HepG2 (cell line): Measurements from ENCODE around the gene AKAIN1. TPM values are rescaled to one million over a fixed set of nuclear protein-coding genes. Genes with fewer than 3 reads are reported as not detected.
A peak's percentile ranks its signal among the peaks of the same experiment; 100 is the strongest.

Source experiments
- ARID4A ChIP-seq: sonication (generic); formaldehyde crosslinking; IDR thresholded peaks from 2 replicates; pipeline ENCODE4 v1.5.0; 2020; ENCODE audit warnings: mild to moderate bottlenecking, missing genetic modification reagents, borderline replicate concordance
- BCL6 ChIP-seq: IDR thresholded peaks from 2 replicates; pipeline ENCODE4 v1.6.1; 2016; ENCODE audit warnings: missing genetic modification reagents, missing compliant biosample characterization
- ELF3 ChIP-seq: IDR thresholded peaks from 2 replicates; pipeline ENCODE4 v1.6.1; 2016; ENCODE audit warnings: missing genetic modification reagents, missing compliant biosample characterization
- HMGXB4 ChIP-seq, 2 experiments: sonication (generic) in 1 of 2; formaldehyde crosslinking in 1 of 2; IDR thresholded peaks; 2 replicates each; pipeline versions ENCODE4 v1.4.0 to v1.6.1; 2018 to 2020; ENCODE audit warnings: missing genetic modification reagents in 2 of 2, borderline replicate concordance in 1 of 2, low read depth in 1 of 2, mild to moderate bottlenecking in 1 of 2, missing biosample characterization in 1 of 2
- RXRB ChIP-seq: IDR thresholded peaks from 2 replicates; pipeline ENCODE4 v1.6.1; 2016; ENCODE audit warnings: borderline replicate concordance, missing genetic modification reagents, missing compliant biosample characterization
- TBP ChIP-seq: sonication (generic); formaldehyde crosslinking; IDR thresholded peaks from 2 replicates; pipeline ENCODE4 v1.5.0; 2020; ENCODE audit warnings: missing genetic modification reagents
- ZMAT5 ChIP-seq: sonication (generic); formaldehyde crosslinking; IDR thresholded peaks from 2 replicates; pipeline ENCODE4 v1.5.0; 2020; ENCODE audit warnings: mild to moderate bottlenecking, low read depth, missing genetic modification reagents, borderline replicate concordance
- ZNF101 ChIP-seq: sonication (generic); formaldehyde crosslinking; IDR thresholded peaks from 2 replicates; pipeline ENCODE4 v1.4.0; 2020; ENCODE audit warnings: mild to moderate bottlenecking, low read depth, missing genetic modification reagents, borderline replicate concordance
- ZNF18 ChIP-seq: sonication (generic); formaldehyde crosslinking; IDR thresholded peaks from 2 replicates; pipeline ENCODE4 v1.8.0; 2022; ENCODE audit warnings: mild to moderate bottlenecking, missing genetic modification reagents; ENCODE audit not compliant: insufficient replicate concordance
- ZNF235 ChIP-seq: sonication (generic); formaldehyde crosslinking; IDR thresholded peaks from 2 replicates; pipeline ENCODE4 v1.8.1; 2023; ENCODE audit warnings: mild to moderate bottlenecking, missing genetic modification reagents, borderline replicate concordance
- ZNF281 ChIP-seq: sonication (generic); formaldehyde crosslinking; IDR thresholded peaks from 2 replicates; pipeline ENCODE4 v1.4.0; 2020; ENCODE audit warnings: missing genetic modification reagents, borderline replicate concordance
- ZNF446 ChIP-seq: sonication (generic); formaldehyde crosslinking; IDR thresholded peaks from 2 replicates; pipeline ENCODE4 v1.5.0; 2020; ENCODE audit warnings: mild to moderate bottlenecking, missing genetic modification reagents
- ZNF644 ChIP-seq: IDR thresholded peaks from 2 replicates; pipeline ENCODE4 v1.6.1; 2016; ENCODE audit warnings: low read depth
- ZNF775 ChIP-seq: sonication (generic); formaldehyde crosslinking; IDR thresholded peaks from 2 replicates; pipeline ENCODE4 v1.4.0; 2020; ENCODE audit warnings: missing genetic modification reagents, mild to moderate bottlenecking, moderate library complexity, borderline replicate concordance
- ZNF777 ChIP-seq: sonication (generic); formaldehyde crosslinking; IDR thresholded peaks from 2 replicates; pipeline ENCODE4 v1.4.0; 2020; ENCODE audit warnings: missing genetic modification reagents
- ZSCAN21 ChIP-seq: sonication (generic); formaldehyde crosslinking; IDR thresholded peaks from 2 replicates; pipeline ENCODE4 v1.8.0; 2022; ENCODE audit warnings: mild to moderate bottlenecking, missing genetic modification reagents, moderate library complexity, borderline replicate concordance
- ZSCAN30 ChIP-seq: sonication (generic); formaldehyde crosslinking; IDR thresholded peaks from 2 replicates; pipeline ENCODE4 v1.5.0; 2020; ENCODE audit warnings: mild to moderate bottlenecking, missing genetic modification reagents
- polyA plus RNA-seq, 8 experiments: library from polyadenylated mRNA; depleted of rRNA in 3 of 8; stranded (reverse) in 7 of 8; unstranded in 1 of 8; fragments of >200 nt; fragmentation: Illumina TruSeq in 4 of 8; extraction: Trizol in 4 of 8; gene quantifications; 2 replicates each; pipeline versions ENCODE4 v1.2.1 to v1.2.3, GENCODE V29; 2011 to 2016; ENCODE audit warnings: low read depth in 4 of 8, missing spikeins in 1 of 8, mixed read lengths in 1 of 8; ENCODE audit not compliant: insufficient read depth in 1 of 8
- total RNA-seq, 5 experiments: library from RNA; depleted of rRNA; stranded (reverse); fragments of >200 nt; fragmentation: Illumina TruSeq; extraction: Trizol; gene quantifications; 2 replicates each; pipeline ENCODE4 v1.2.3, GENCODE V29; 2016; ENCODE audit warnings: low read depth in 1 of 5

The AKAIN1 gene
- total and polyA plus RNA-seq, 2 of the 13 experiments (the other 11 are each of a cell fraction or from before 2014, with no cell fraction given), result not detected

GRCh38 chr18:5238371-5238976, 41.4 kb upstream of the AKAIN1 start (continued):
- TF ChIP-seq HMGXB4 (CRISPR knock-in tag; IDR thresholded peaks at IDR 0.05; ENCODE audit: borderline replicate concordance in 1 of 2, low read depth in 1 of 2) (no peak; a peak in 1 of 4 replicates), ZNF18 (CRISPR knock-in tag) (no peak), ZNF281 (CRISPR knock-in tag) (no peak), TBP (CRISPR knock-in tag) (no peak), ZNF101 (no peak), ARID4A (CRISPR knock-in tag) (0 out of 2 replicates have a peak, but pooled peaks have one; percentile 35), ELF3 (no peak), ZNF446 (CRISPR knock-in tag) (no peak), ZSCAN21 (CRISPR knock-in tag) (no peak; the same call in 1 of the 2 replicates), ZNF235 (no peak), ZNF775 (CRISPR knock-in tag) (no peak), ZNF777 (CRISPR knock-in tag) (peak; percentile 75), ZMAT5 (no peak), ZNF644 (CRISPR knock-in tag) (peak; percentile 56; the same call in 1 of the 2 replicates), RXRB (no peak), BCL6 (CRISPR knock-in tag) (no peak), ZSCAN30 (CRISPR knock-in tag) (no peak; the same call in 1 of the 2 replicates)
